HG02981 (cell line): ENCODE results near the gene KRT17.
"Not testable (repeated sequence)": the region's sequence is repeated elsewhere in the genome, so short reads cannot be mapped to it uniquely, and the experiment has no call there.

Source experiments
- ATAC-seq: cut with Tn5 transposase; IDR thresholded peaks from one replicate; pipeline ENCODE4 v1.9.1; 2021; ENCODE audit warnings: mild to moderate bottlenecking, moderate library complexity; ENCODE audit not compliant: unreplicated experiment

The KRT17 gene

DNA sequence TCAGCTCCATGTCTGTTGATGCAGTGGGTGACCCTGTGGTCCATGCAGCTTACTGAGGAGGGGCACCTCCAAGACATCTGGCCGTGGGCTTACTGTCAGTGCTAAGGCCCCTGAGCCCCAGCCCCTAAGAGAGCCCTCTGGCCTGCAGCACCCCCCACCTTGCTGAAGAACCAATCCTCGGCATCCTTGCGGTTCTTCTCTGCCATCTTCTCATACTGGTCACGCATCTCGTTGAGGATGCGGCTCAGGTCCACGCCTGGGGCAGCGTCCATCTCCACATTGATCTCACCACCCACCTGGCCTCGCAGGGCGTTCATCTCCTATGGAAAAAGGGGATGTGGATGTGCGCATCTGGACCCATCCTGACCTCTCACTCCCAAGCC, 2.9 kb downstream of the KRT17 start:
- ATAC-seq: not testable (repeated sequence)

DNA sequence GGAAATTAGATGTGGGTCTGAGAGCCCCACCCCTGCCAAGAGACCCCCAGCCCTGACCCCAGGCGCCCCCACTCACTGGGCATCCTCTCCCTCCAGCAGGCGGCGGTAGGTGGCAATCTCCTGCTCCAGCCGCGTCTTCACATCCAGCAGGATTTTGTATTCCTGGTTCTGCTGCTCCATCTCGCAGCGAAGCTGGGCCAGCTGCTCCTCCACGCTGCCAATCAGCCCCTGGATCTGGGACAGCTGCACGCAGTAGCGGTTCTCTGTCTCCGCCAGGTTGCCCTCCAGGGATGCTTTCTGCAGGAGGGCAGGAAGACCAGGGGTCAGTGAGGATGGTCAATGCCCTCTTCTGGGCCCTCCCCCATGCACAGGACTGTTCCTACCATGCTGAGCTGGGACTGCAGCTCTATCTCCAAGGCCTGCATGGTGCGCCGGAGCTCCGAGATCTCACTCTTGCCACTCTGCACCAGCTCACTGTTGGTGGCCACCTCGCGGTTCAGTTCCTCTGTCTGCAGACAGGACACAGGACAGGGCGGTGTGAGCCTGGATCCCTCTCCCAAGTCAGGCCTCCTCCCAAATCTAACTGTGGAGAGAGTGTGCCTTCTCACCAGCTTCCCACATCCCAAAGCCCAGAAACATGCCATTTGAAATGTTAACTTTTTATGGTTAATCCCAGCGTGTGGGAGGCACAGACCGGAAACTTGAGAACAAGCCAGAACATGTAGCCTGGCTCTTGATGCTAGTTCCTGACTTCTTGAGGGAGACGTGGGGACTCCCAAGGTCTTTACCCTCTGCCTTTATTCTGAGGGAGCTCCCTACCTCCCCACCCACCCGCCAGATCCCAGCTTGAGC, 3.6 kb downstream of the KRT17 start:
- ATAC-seq: no peak

DNA sequence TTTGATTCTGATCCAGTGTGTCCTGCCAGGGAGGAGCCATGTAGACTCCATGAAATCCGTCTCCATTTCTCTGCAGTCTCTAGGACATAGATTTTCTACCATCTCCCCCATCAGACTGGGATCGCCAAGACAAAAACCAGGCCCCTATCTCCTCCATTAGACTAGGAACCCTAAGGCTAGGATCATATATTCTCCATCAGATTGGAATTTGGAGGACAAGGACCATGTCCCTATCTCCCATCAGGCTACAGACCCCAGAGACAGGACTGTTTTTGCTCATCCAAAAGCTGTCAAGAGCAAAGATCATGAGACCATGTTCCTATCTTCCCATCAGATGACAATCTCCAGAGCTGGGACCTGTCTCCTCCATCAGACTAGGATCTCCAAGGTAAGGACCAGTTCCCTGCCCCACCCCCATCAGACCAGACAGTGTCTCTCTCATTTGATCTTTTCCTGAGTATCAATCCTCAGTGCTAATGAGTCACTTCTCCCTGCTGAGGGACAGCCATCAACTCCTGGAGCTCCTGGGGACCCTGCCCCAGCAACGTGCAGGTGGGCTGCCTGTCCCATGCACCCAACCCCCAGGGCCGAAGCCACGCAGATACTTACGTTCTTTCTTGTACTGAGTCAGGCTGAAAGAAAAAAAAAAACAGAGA, 4.3 kb downstream of the KRT17 start:
- not testable (repeated sequence) for ATAC-seq

DNA sequence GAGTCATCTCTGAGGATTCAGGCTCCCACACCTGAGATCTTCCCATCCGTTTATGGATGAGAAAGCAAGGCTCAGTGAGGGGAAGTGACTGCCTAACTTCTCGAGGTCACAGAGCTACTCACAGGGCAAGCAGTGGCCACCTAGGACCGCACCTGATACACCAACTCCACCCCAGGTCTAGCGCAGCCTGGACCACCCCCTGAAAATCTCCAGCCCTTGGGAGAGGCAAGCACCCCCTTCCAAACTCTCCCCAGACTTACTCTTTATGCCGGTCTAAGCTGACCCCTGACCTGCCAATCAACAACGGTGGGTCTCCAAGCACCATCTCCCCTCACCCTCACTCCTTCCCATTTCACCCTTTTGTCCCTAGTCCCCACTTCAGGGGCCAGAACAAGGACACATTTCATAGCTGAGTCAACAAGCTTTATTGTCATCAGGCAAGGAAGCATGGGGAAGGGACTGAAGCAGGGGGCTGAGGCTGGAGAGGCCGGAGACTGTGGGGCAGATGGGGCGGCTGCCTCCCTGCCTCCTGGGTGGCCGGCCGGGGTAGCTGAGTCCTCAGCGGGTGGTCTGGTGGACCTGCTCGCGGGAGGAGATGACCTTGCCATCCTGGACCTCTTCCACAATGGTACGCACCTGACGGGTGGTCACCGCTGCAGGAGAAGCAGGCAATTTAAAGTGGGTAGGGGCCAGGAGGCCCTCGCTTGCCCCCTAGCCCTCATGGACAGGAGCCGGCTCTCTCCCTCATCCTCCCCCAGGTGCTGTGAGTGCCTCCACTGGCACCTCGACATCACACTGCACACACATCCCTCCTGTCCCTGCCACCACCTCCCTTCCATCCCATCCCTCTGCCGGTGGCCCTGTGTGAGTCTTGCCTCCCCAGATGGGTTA, 5.1 kb downstream of the KRT17 start:
- no peak for ATAC-seq

DNA sequence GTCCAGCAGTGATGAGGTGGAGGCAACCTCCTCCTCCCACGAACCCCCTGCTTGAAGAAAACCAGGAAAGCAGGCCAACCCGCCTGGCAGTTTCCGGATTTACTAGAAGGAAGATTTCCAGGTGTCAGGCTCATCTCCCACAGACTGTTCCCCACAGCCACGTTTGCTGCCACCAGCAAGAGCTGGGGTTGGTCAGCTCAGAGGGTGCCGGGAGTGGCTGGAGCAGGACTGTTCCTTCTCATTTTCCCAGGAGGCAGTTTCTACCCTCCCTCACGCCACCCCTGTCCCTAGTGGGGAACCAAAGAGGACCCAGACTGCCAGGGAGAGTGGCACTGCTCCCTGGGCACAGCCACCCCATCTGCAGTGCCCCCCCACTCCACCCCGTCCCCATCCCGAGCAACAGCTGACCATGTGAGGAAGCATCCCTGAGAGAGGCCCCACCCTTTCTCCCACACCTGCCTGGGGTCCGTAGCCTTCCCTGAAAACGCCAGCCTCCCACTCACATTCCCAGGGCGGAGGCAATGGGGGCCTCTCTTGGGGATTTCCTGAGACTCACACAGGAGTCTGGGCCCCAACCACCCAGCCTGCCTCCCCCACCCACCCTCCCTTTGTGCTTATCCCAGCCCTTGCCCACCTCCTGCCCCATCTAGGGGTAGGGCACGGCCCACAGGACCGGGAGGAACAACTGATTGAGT, 5.9 kb downstream of the KRT17 start:
- no peak for ATAC-seq

DNA sequence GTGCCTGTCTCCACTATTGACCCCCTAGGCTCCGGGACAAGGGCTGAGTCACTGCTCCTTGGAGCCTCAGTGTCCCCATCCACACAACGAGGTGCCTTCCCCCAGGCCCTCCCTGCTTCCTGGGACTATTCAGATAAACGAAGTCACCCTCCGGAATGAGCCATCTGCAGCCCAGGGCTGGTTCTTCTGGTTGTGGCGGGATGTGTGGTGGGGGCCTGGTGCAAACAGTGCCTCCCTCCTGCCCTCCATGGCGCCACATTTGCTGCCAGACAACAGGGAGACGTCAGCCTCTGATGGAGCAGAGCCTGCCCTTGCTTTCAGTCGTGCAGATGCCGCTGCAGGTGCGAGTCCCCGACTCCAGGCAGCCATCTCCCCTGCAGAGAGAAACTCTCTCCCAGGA, 6.7 kb downstream of the KRT17 start:
- no peak for ATAC-seq

DNA sequence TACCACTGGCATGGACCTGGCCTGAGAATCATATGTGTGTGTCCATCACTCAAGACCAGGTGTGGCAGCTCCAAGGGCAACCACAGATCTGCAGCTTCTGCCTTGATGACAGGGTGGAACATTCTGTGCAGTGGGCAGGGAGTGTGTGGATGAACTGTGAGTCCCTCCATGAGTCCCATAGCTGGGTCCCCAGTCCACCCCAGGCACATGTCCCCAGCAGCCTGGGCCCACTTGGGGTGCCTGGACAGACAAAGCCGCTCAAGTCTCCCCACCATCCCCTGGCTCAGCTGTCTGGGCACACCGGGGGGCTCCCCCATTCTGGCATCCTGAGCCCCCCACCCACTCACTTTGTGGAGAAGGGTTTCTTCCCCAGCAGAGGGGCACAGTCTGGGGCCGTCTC, 7.2 kb downstream of the KRT17 start:
- no peak for ATAC-seq

DNA sequence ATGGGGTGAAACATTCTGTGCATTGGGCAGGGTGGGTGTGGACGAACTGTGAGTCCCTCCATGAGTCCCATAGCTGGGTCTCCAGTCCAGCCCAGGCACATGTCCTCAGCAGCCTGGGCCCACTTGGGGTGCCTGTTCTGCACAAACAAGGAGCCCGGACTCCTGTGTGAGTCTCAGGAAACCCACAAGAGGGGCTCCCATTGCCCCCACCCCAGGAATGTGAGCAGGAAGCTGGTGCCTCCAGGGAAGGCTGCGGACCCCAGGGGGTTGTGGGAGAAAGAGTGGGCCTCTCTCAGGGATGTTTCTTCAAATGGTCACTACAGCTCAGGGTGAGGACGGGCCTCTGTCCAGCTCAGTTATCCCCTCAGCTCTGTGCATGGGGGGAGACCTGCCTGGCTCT, 7.9 kb downstream of the KRT17 start:
- not testable (repeated sequence) for ATAC-seq

DNA sequence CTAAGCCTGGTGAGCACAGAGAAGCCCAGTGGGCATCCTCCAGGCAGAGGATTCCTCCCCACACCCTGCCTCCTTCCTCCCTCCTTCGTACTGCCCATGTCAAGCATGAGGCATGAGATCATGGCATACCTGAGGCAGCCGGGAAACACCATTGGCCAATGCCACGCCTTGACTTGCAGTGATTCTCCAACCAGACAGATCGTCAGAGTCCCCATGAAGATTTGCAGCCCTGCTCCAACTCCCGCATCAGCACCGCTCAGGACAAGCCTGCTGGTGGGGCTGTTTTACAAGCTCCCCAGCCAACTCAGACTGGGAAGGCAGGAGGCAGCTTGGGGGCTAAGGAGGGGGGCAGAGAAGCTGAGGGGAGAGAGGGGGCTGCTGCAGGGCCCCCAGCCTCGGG, 8.9 kb downstream of the KRT17 start:
- no peak for ATAC-seq

DNA sequence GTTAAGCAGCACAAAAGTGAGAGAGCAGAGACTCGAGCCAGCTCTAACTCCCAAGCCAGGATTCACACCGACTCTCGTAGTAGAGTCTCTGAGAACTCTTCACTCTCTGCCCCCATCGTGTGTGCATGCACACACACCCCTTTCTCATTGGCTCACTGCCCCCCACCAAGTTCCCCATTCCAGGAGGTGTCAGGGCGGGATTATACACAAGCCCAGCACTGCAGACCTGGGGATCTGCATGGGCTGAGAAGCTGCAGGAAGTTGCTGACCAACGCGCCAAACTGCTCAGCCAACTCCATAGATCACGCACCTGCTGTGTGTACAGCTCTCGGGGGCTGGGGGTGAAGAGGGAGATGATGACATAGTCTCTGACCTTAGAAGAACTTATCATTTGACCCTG, 9.6 kb downstream of the KRT17 start:
- not testable (repeated sequence) for ATAC-seq

DNA sequence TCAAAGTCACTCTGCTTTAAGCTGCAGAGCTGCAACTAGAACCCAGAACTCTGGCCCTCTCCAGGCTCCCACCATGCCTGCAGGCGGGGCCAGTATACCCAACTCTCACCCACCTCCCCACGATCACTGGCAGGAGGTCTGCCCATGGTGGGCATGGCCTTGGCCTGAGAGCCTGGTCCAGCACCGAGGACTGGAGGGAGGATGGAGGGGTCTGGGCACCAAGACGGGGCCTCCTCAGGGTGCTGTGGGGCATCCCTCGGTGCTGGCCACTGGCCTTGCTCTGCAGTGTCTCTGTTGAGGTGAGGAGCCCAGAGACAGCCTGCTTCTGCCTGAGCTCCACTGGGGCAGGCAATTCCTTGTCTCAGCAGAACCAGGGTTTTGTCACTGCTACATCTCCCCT, 10.3 kb downstream of the KRT17 start:
- no peak for ATAC-seq

DNA sequence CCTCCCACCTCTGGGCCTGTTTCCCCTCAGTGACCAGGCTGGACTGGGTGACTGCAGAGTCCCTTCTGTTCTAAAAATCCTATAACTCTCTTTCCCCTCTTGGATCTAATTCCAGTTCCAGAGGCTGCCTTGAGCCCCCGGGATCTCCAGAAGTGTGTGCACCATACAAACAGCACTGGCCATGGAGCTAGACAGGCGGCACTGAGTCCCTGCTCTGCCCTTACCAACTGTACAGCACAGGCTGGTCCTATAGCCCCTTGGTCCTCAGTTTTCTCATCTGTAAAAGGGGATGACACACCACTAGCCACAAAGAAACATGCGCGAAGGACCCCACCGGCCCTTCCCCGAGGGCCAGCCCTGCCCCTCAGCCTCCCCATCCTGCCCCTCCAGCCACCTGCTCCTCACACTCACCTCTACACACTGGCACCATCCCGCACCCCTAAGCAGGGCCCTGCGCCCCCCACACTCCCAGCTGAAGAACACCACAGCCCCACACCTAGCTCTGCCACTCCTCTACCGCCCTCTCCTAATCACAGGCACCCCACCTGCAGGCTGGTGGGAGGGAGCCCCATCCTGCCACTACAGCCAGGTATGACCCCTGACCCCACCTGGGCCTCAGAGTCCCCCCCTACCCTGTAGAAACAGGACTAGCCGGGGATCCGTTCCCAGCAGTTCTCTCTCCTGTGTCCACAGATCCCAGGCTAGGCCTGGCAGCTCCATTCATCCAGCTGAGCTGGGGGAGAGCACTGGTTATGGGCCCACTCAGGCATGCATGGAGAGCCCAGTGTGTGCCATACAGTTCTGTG, 10.9 kb downstream of the KRT17 start:
- ATAC-seq: no peak

DNA sequence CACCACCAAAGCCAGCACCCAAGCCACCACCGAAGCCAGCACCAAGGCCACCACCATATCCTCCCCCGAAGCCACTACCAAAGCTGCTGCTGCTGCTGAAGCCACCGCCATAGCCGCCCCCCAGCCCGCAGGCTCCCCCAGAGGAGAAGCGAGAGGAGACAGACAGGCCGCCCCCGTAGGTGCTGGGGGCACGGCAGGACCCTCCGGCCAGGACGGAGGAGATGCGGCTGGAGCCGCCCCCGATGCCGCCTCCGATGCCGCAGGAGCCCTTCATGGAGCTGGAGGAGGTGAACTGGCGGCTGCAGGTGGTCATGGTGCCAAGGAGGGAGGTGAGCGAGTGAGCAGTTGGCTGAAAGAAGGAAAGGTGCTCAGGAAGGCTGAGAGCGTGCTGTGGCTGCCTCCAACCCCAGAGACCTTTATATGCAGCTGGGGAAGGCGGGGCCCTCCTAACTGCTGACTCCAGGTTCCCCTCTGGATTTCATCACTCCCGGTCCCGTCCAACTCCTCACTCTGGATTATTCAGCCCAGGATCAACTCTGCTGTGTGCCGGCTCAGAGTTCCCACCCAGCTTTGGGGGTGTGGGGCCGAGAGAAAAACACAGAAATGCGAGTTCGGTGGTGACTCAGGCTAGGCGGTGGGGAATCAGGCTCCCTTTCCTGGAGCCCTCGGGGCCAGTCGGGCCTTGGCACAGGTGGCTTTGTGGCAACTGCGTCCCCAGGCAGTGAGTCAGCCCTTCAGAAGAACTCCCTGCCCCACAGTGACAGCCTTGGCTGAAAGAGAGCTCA, 11.8 kb downstream of the KRT17 start, which contains the start of gene KRT16:
Gene KRT16, minus strand, starts transcription at position 392 of the 785 bp plus-strand sequence. Its CDS starts 79 bp downstream, at position 313.
- not testable (repeated sequence) for ATAC-seq

DNA sequence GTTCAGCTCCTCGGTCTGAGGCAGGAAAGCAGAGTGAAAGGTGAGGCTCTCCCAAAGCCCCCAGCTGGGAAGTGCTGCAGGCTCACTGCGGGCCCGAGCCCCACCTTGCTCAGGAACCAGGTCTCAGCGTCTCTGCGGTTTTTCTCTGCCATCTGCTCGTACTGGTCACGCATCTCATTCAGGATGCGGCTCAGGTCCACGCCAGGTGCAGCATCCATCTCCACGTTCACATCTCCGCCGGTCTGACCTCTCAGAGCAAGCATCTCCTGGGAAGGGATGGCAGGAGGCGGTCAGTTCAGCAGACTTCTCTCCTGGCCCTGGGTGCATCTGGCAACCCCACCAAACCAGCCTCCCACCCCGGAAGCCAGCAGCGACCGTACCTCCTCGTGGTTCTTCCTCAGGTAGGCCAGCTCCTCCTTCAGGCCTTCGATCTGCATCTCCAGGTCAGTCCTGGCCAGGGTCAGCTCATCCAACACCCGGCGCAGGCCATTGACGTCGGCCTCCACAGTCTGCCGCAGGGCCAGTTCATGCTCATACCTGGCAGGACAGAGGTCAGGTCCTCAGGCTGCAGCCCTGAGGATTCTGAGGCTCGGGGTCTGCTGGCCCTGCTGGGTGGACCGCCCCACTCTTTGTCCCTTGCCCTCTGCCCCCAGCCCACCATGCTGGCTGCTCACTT, 13.3 kb downstream of the KRT17 start:
- no peak for ATAC-seq

DNA sequence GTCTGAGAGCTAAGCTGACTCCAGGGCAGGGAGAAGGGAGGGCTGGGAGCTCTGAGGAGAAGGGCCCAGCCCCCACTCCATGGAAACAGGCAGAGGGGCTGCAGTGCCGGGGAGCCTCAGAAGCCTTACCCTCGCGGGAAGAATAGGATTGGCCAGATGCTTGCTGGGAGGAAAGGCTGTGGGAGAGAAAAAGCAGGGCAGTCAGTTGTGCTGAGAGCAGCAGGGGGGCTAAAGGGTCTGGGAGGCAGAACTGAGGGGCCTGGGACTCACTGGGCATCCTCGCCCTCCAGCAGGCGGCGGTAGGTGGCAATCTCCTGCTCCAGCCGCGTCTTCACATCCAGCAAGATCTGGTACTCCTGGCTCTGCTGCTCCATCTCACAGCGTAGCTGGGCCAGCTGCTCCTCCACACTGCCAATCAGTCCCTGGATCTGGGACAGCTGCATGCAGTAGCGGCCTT, 14.3 kb downstream of the KRT17 start:
- ATAC-seq: not testable (repeated sequence)

DNA sequence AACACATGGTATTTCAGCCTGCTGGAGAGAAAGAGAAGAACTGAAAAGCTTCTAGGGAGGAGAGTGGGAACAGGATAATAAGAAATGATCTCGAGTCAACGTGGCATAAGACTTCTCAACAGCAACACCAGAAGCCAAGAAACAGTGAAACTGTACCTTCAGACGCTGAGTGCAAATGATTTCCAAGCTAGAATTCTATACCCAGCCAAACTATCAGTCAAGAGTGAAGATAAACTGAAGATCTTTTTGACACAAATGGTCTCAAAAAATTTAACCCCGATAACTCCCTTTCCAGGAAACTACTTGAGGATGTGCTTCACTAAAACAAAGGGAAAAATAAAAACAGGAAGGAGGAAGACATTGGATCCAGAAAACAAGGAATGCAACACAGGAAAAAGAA, 17.4 kb downstream of the KRT17 start:
- ATAC-seq: not testable (repeated sequence)

DNA sequence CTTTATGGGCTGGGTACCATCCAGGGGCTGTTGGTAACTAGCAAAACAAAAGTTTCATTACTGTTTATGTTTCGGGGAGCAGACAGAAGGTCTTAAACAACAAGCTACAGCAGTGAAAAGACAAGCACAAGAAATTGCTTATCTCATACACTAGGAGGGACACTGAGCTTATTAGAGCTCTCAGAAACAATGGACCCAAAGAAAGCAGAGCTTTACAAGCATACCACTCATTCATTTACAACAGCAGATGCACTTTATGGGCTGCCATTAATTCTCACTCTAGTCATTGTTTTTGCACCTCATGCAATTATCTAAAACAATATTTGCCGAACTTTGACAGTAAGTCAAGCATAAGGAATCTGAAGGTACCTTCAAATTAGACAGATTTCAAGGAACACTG, 21.9 kb downstream of the KRT17 start:
- no peak for ATAC-seq

DNA sequence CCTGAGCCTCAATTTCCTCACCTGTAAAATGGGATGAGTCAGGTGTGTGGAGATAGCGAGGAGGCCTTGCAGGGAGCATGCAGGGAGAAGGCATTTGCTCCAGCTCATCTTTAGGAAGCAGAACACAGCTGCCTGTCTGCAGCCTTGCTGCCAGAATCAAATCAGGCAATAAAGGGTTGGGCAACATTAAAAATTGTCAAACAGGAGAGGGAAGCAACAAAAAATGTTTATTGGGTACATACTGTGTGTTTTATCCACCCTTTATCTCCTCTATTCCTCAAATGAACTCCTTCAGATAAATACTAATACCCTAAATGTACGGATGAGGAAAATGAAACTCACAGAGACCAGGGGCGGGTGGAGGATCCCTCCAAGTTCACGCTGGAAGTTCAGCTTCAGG, 24.1 kb downstream of the KRT17 start:
- no peak for ATAC-seq
